ENCODE data around the gene ZNF775. TPM values are rescaled to one million over a fixed set of nuclear protein-coding genes. Genes with fewer than 3 reads are reported as not detected.

The ZNF775 gene
- total RNA-seq, 1 experiment from 2014 or later: 8.6 TPM

GRCh38 chr7:150393325-150393724 is 14.2 kb downstream of the ZNF775 start:
- in situ Hi-C loops (cut with HindIII; ENCODE audit: low pct_unique_long_range_greater_than_20kb, low sequenced_read_pairs): no loop called here
- no peak for DNase-seq (ENCODE audit: low read depth)

GRCh38 chr7:150396426-150396825 is 17.3 kb downstream of the ZNF775 start:
- DNase-seq (ENCODE audit: low read depth): no peak
- in situ Hi-C loops (cut with HindIII; ENCODE audit: low pct_unique_long_range_greater_than_20kb, low sequenced_read_pairs): no loop called here

GRCh38 chr7:150396851-150397260 is 17.7 kb downstream of the ZNF775 start:
- DNase-seq (ENCODE audit: low read depth): no peak
- in situ Hi-C loops (cut with HindIII; ENCODE audit: low pct_unique_long_range_greater_than_20kb, low sequenced_read_pairs): no loop called here

- no peak for DNase-seq (ENCODE audit: low read depth)
- in situ Hi-C loops (cut with HindIII; ENCODE audit: low pct_unique_long_range_greater_than_20kb, low sequenced_read_pairs): no loop called here
These were observed 18.4 kb downstream of the ZNF775 start for GRCh38 chr7:150397346-150398107.

- DNase-seq (ENCODE audit: low read depth): no peak
- in situ Hi-C loops (cut with HindIII; ENCODE audit: low pct_unique_long_range_greater_than_20kb, low sequenced_read_pairs): no loop called here
These were observed 19.2 kb downstream of the ZNF775 start for GRCh38 chr7:150398108-150398964.

- in situ Hi-C loops (cut with HindIII; ENCODE audit: low pct_unique_long_range_greater_than_20kb, low sequenced_read_pairs): no loop called here
- no peak for DNase-seq (ENCODE audit: low read depth)
These were observed 19.8 kb downstream of the ZNF775 start for GRCh38 chr7:150398965-150399320.

- in situ Hi-C loops (cut with HindIII; ENCODE audit: low pct_unique_long_range_greater_than_20kb, low sequenced_read_pairs): no loop called here
- DNase-seq (ENCODE audit: low read depth): no peak
These were observed 20.4 kb downstream of the ZNF775 start for GRCh38 chr7:150399421-150400007.

- in situ Hi-C loops (cut with HindIII; ENCODE audit: low pct_unique_long_range_greater_than_20kb, low sequenced_read_pairs): no loop called here
- DNase-seq (ENCODE audit: low read depth): peak; percentile 96
These were observed 21.1 kb downstream of the ZNF775 start for GRCh38 chr7:150400008-150400787.

- in situ Hi-C loops (cut with HindIII; ENCODE audit: low pct_unique_long_range_greater_than_20kb, low sequenced_read_pairs): no loop called here
- no peak for DNase-seq (ENCODE audit: low read depth)
These were observed 21.8 kb downstream of the ZNF775 start for GRCh38 chr7:150400788-150401423.

GRCh38 chr7:150401424-150401790 is 22.3 kb downstream of the ZNF775 start:
- in situ Hi-C loops (cut with HindIII; ENCODE audit: low pct_unique_long_range_greater_than_20kb, low sequenced_read_pairs): no loop called here
- no peak for DNase-seq (ENCODE audit: low read depth)

GRCh38 chr7:150401861-150402631 is 22.9 kb downstream of the ZNF775 start:
- in situ Hi-C loops (cut with HindIII; ENCODE audit: low pct_unique_long_range_greater_than_20kb, low sequenced_read_pairs): no loop called here
- DNase-seq (ENCODE audit: low read depth): no peak

- no peak for DNase-seq (ENCODE audit: low read depth)
- in situ Hi-C loops (cut with HindIII; ENCODE audit: low pct_unique_long_range_greater_than_20kb, low sequenced_read_pairs): no loop called here
These were observed 23.7 kb downstream of the ZNF775 start for GRCh38 chr7:150402671-150403321.

- in situ Hi-C loops (cut with HindIII; ENCODE audit: low pct_unique_long_range_greater_than_20kb, low sequenced_read_pairs): no loop called here
- DNase-seq (ENCODE audit: low read depth): no peak
These were observed 24.4 kb downstream of the ZNF775 start for GRCh38 chr7:150403376-150404171.

GRCh38 chr7:150404172-150404804 is 25.2 kb downstream of the ZNF775 start:
- no peak for DNase-seq (ENCODE audit: low read depth)
- in situ Hi-C loops (cut with HindIII; ENCODE audit: low pct_unique_long_range_greater_than_20kb, low sequenced_read_pairs): no loop called here

GRCh38 chr7:150404805-150405583 is 25.9 kb downstream of the ZNF775 start:
- in situ Hi-C loops (cut with HindIII; ENCODE audit: low pct_unique_long_range_greater_than_20kb, low sequenced_read_pairs): no loop called here

More at GRCh38 chr7:150404805-150405583, 25.9 kb downstream of the ZNF775 start:
- DNase-seq (ENCODE audit: low read depth): peak; percentile 80

Data from Caki2 (cell line).